Stomach (tissue), 9 donors: ENCODE data around the gene IARS1. TPM values are rescaled to one million over a fixed set of nuclear protein-coding genes. Genes with fewer than 3 reads are reported as not detected.

Experiments
- DNase-seq, 2 donors: peaks; one replicate each; pipeline versions ENCODE4 v3.0.0 to v3.0.0-alpha.2; 2013 to 2019
- H3K27ac ChIP-seq, 5 donors: fragments of 200-600 bp in 4 of 5; sonication (generic) in 4 of 5; one replicate each; pipeline ENCODE4 v1.5.1; 2013 to 2019; ENCODE audit warnings: mild to moderate bottlenecking in 1 of 5, moderate library complexity in 1 of 5
- H3K27me3 ChIP-seq, 3 donors: fragments of 200-600 bp; sonication (generic); one replicate each; pipeline ENCODE4 v1.5.1; 2017 to 2019; ENCODE audit warnings: mixed run types in 1 of 3
- H3K36me3 ChIP-seq, 4 donors: fragments of 200-600 bp; sonication (generic); 1 replicate in 3 of 4; 2 replicates in 1 of 4; pipeline ENCODE4 v1.5.1; 2016 to 2019
- H3K4me1 ChIP-seq, 4 donors: fragments of 200-600 bp; sonication (generic); one replicate each; pipeline ENCODE4 v1.5.1; 2016 to 2019
- H3K4me3 ChIP-seq, 4 donors: fragments of 200-600 bp; sonication (generic) in 3 of 4; one replicate each; pipeline ENCODE4 v1.5.1; 2016 to 2019; ENCODE audit warnings: mild to moderate bottlenecking in 1 of 4
- H3K9me3 ChIP-seq, 4 donors: fragments of 200-600 bp; sonication (generic); one replicate each; pipeline ENCODE4 v1.5.1; 2016 to 2019
- CTCF ChIP-seq, 7 experiments: fragments of 450-650 bp in 4 of 7; fragments of 200-600 bp in 3 of 7; sonication (generic) in 3 of 7; IDR thresholded peaks; one replicate each; pipeline ENCODE4 v1.5.1; 2016 to 2019; ENCODE audit warnings: antibody characterized with exemption in 7 of 7, control low read depth in 2 of 7, mild to moderate bottlenecking in 1 of 7
- EP300 ChIP-seq: sonication (generic); formaldehyde crosslinking; IDR thresholded peaks from one replicate; pipeline ENCODE4 v1.6.1; 2017; ENCODE audit warnings: antibody characterized with exemption
- POLR2A ChIP-seq, 4 donors: fragments of 450-650 bp; IDR thresholded peaks; one replicate each; pipeline ENCODE4 v1.6.1; 2016; ENCODE audit warnings: antibody characterized with exemption in 4 of 4, control low read depth in 2 of 4, mild to moderate bottlenecking in 1 of 4, moderate library complexity in 1 of 4
- POLR2AphosphoS5 ChIP-seq, 3 donors: sonication (generic); formaldehyde crosslinking; IDR thresholded peaks; one replicate each; pipeline ENCODE4 v1.6.1; 2016; ENCODE audit warnings: antibody characterized with exemption in 3 of 3
- WGBS, 5 donors: extraction: QIAGEN DNeasy Blood & Tissue Kit in 3 of 5; methylation state at CpG; one replicate each; pipeline versions ENCODE4 v1.1.5 to v1.1.7; 2013 to 2018; 5-methylcytosine and 5-hydroxymethylcytosine counted together
- intact Hi-C: fragments of 100-400 bp; cut with DNase I; formaldehyde crosslinking; loops from one replicate; pipeline ENCODE4 v1.15.1; 2023; ENCODE audit warnings: low total_unique reads
- polyA plus RNA-seq, 3 donors: library from polyadenylated mRNA; stranded (reverse); fragments of 200-250 nt; gene quantifications; one replicate each; pipeline ENCODE4 v1.2.3, GENCODE V29; 2013
- total RNA-seq, 5 donors: library from RNA; depleted of rRNA; stranded (reverse); fragments of >200 nt; gene quantifications; one replicate each; pipeline versions ENCODE4 v1.1.0 to v1.2.3, GENCODE V29; 2014 to 2016
- donor health status: healthy with polysubstance abuse.
- donor health status: Bipolar disorder and iron deficiency.
- donor health status: healthy.

IARS1 gene
- total and polyA plus RNA-seq, 8 donors = 11.0 to 328 (median 71.2) TPM

GRCh38 chr9:92290785-92291429 is 2.6 kb downstream of the IARS1 start:
- H3K27me3 ChIP-seq = no peaks in the 10 kb centered on the region
- H3K9me3 ChIP-seq = no peaks in the 10 kb centered on the region
- no peak for DNase-seq
- intact Hi-C loops = loop anchor here (10.0 kb wide), 1 partner anchor 156 kb away; no protein-coding TSS in a partner anchor
- peaks cover 22 to 44% (median 37%) of the 10 kb centered on the region in 4 donors for H3K4me1 ChIP-seq
- no peak for TF ChIP-seq CTCF (IDR thresholded peaks at IDR 0.05)
- TF ChIP-seq POLR2AphosphoS5 (IDR thresholded peaks at IDR 0.05) = no peak
- TF ChIP-seq EP300 = no peak
- no peak for TF ChIP-seq POLR2A (IDR thresholded peaks at IDR 0.05)
- H3K27ac ChIP-seq = no peak overlapping the region
- H3K36me3 ChIP-seq = peaks cover 2 to 46% (median 33%) of the 10 kb centered on the region in 4 donors
- WGBS, 5 donors = 29 to 42% (median 32%) methylated on average over 1 of the region's 1 CpG
- H3K4me3 ChIP-seq = no peak overlapping the region

GRCh38 chr9:92289708-92290390 is 3.6 kb downstream of the IARS1 start:
- 86 to 96% (median 95%) methylated on average over 5 of the region's 5 CpGs for WGBS, 5 donors
- H3K27me3 ChIP-seq = no peaks in the 10 kb centered on the region
- intact Hi-C loops = loop anchor here (10.0 kb wide), 1 partner anchor 155 kb away; no protein-coding TSS in a partner anchor

GRCh38 chr9:92279302-92279701 is 14.2 kb downstream of the IARS1 start:
- no peaks in the 10 kb centered on the region for H3K27me3 ChIP-seq
- intact Hi-C loops = no loop called here
- peaks cover 49 to 100% (median 100%) of the 10 kb centered on the region in 4 donors for H3K36me3 ChIP-seq
- H3K27ac ChIP-seq = no peak overlapping the region
- no peak for DNase-seq
- H3K4me3 ChIP-seq = no peak overlapping the region
- no peaks in the 10 kb centered on the region for H3K9me3 ChIP-seq
- WGBS, 5 donors = 42 to 70% (median 64%) methylated on average over 1 of the region's 1 CpG
- TF ChIP-seq POLR2AphosphoS5 (IDR thresholded peaks at IDR 0.05) (no peak), POLR2A (IDR thresholded peaks at IDR 0.05) (no peak), CTCF (IDR thresholded peaks at IDR 0.05) (no peak), EP300 (no peak)
- H3K4me1 ChIP-seq = no peaks in the 10 kb centered on the region

More at GRCh38 chr9:92289708-92290390, 3.6 kb downstream of the IARS1 start:
- Histone ChIP-seq H3K36me3 (peaks cover 10 to 56% (median 44%) of the 10 kb centered on the region in 4 donors), H3K9me3 (no peaks in the 10 kb centered on the region), H3K27ac (no peak overlapping the region), H3K4me3 (no peak overlapping the region), H3K4me1 (peaks cover 19 to 34% (median 30%) of the 10 kb centered on the region in 4 donors)
- no peak for DNase-seq
- TF ChIP-seq POLR2AphosphoS5 (IDR thresholded peaks at IDR 0.05) = no peak
- no peak for TF ChIP-seq EP300
- no peak for TF ChIP-seq CTCF (IDR thresholded peaks at IDR 0.05)
- no peak for TF ChIP-seq POLR2A (IDR thresholded peaks at IDR 0.05)

GRCh38 chr9:92278110-92278509 is 15.4 kb downstream of the IARS1 start:
- TF ChIP-seq POLR2A (IDR thresholded peaks at IDR 0.05) (no peak), EP300 (no peak), POLR2AphosphoS5 (IDR thresholded peaks at IDR 0.05) (no peak), CTCF (IDR thresholded peaks at IDR 0.05) (no peak)
- Histone ChIP-seq H3K4me1 (no peaks in the 10 kb centered on the region), H3K27me3 (no peaks in the 10 kb centered on the region), H3K4me3 (no peak overlapping the region), H3K27ac (no peak overlapping the region), H3K9me3 (no peaks in the 10 kb centered on the region), H3K36me3 (peaks cover 47 to 100% (median 100%) of the 10 kb centered on the region in 4 donors)
- no peak for DNase-seq
- 81 to 89% (median 88%) methylated on average over 2 of the region's 2 CpGs for WGBS, 5 donors
- intact Hi-C loops = no loop called here
